WTC11 (cell line): ENCODE measurements around the gene BAMBI. TPM values are rescaled to one million over a fixed set of nuclear protein-coding genes. Genes with fewer than 3 reads are reported as not detected.

ENCODE experiments used
- ATAC-seq: fragments of 200-7000 bp; cut with Tn5 transposase; 2 replicates; pipeline ENCODE4 v1.10.0; 2021; ENCODE audit warnings: mild to moderate bottlenecking, moderate library complexity
- CTCF ChIA-PET: fragments of 300-600 bp; sonication (Branson Sonifier 250); formaldehyde crosslinking; loops from one replicate; lab custom pipeline; 2021; ENCODE audit warnings: antibody characterized with exemption; lab: Charles Lee
- POLR2A ChIA-PET: fragments of 350-600 bp; sonication (Branson Sonifier 250); formaldehyde crosslinking; loops from one replicate; lab custom pipeline; 2021; ENCODE audit warnings: antibody characterized with exemption; lab: Charles Lee
- DNase-seq: peaks from one replicate; pipeline ENCODE4 v3.0.0; 2021; ENCODE audit warnings: low spot score
- H3K27ac Mint-ChIP-seq: 2 replicates; pipeline ENCODE4 v1.8.0; 2021; ENCODE audit warnings: mixed read lengths
- H3K27me3 Mint-ChIP-seq: 2 replicates; pipeline ENCODE4 v1.8.0; 2021; ENCODE audit warnings: low read depth, mild to moderate bottlenecking, moderate library complexity, mixed read lengths
- H3K36me3 Mint-ChIP-seq: 2 replicates; pipeline ENCODE4 v1.8.0; 2021; ENCODE audit warnings: mixed read lengths
- H3K4me1 Mint-ChIP-seq: 2 replicates; pipeline ENCODE4 v1.8.0; 2022; ENCODE audit warnings: mixed read lengths
- H3K4me3 Mint-ChIP-seq: 2 replicates; pipeline ENCODE4 v1.8.0; 2021; ENCODE audit warnings: mild to moderate bottlenecking, moderate library complexity, mixed read lengths
- H3K9me3 Mint-ChIP-seq: 2 replicates; pipeline ENCODE4 v1.8.0; 2021; ENCODE audit warnings: mixed read lengths
- CBFB ChIP-seq: sonication (generic); formaldehyde crosslinking; IDR thresholded peaks from 2 replicates; pipeline ENCODE4 v1.8.1; 2022; ENCODE audit warnings: mild to moderate bottlenecking, low read depth, missing genetic modification reagents
- FOXP1 ChIP-seq: sonication (generic); formaldehyde crosslinking; IDR thresholded peaks from 2 replicates; pipeline ENCODE4 v1.8.0; 2022; ENCODE audit warnings: missing genetic modification reagents, mild to moderate bottlenecking, moderate library complexity, borderline replicate concordance
- IRF2 ChIP-seq: sonication (generic); formaldehyde crosslinking; IDR thresholded peaks from 2 replicates; pipeline ENCODE4 v1.8.0; 2022; ENCODE audit warnings: low read depth, missing genetic modification reagents, borderline replicate concordance
- JAZF1 ChIP-seq: fragments of 250-450 bp; sonication (Bioruptor Pico); IDR thresholded peaks from 2 replicates; pipeline ENCODE4 v1.9.0; 2021; ENCODE audit warnings: moderate library complexity, mild to moderate bottlenecking, inconsistent platforms
- KAT7 ChIP-seq: sonication (generic); formaldehyde crosslinking; IDR thresholded peaks from 2 replicates; pipeline ENCODE4 v1.8.1; 2023; ENCODE audit warnings: missing genetic modification reagents, mild to moderate bottlenecking, borderline replicate concordance
- NFATC4 ChIP-seq: fragments of 250-450 bp; sonication (Bioruptor Pico); IDR thresholded peaks from 2 replicates; pipeline ENCODE4 v1.9.0; 2021; ENCODE audit warnings: mild to moderate bottlenecking
- NR3C1 ChIP-seq: sonication (generic); formaldehyde crosslinking; conservative IDR thresholded peaks from 2 replicates; pipeline ENCODE4 v1.8.1; 2023; ENCODE audit warnings: low read depth, mild to moderate bottlenecking, missing genetic modification reagents
- OVOL2 ChIP-seq: fragments of 250-450 bp; sonication (Bioruptor Pico); IDR thresholded peaks from 2 replicates; pipeline ENCODE4 v1.9.0; 2021; ENCODE audit warnings: mild to moderate bottlenecking, borderline replicate concordance
- SMAD3 ChIP-seq: sonication (generic); formaldehyde crosslinking; IDR thresholded peaks from 2 replicates; pipeline ENCODE4 v1.8.0; 2022; ENCODE audit warnings: missing genetic modification reagents, mild to moderate bottlenecking, borderline replicate concordance
- ZNF219 ChIP-seq: sonication (generic); formaldehyde crosslinking; IDR thresholded peaks from 2 replicates; pipeline ENCODE4 v1.8.0; 2023; ENCODE audit warnings: missing genetic modification reagents, mild to moderate bottlenecking, borderline replicate concordance
- ZNF396 ChIP-seq: fragments of 250-450 bp; sonication (Bioruptor Pico); IDR thresholded peaks from 2 replicates; pipeline ENCODE4 v1.8.0; 2021; ENCODE audit warnings: mild to moderate bottlenecking, moderate library complexity, borderline replicate concordance
- ZNF416 ChIP-seq: fragments of 250-450 bp; sonication (Bioruptor Pico); IDR thresholded peaks from 2 replicates; pipeline ENCODE4 v1.9.0; 2021; ENCODE audit warnings: mild to moderate bottlenecking, inconsistent platforms
- ZNF423 ChIP-seq: fragments of 250-450 bp; sonication (Bioruptor Pico); IDR thresholded peaks from 2 replicates; pipeline ENCODE4 v2.1.2; 2022; ENCODE audit warnings: mild to moderate bottlenecking, moderate library complexity
- ZNF671 ChIP-seq: fragments of 250-450 bp; sonication (Bioruptor Pico); IDR thresholded peaks from 2 replicates; pipeline ENCODE4 v1.8.0; 2021; ENCODE audit warnings: mild to moderate bottlenecking
- total RNA-seq: library from RNA; stranded (reverse); gene quantifications from 3 replicates; pipeline ENCODE4 v1.2.3, GENCODE V29; 2021
- TF ChIP-seq, protein P1 (sequence below): fragments of 250-450 bp; sonication (Bioruptor Pico); IDR thresholded peaks from 2 replicates; pipeline ENCODE4 v2.1.2; 2022; ENCODE audit warnings: mild to moderate bottlenecking, moderate library complexity
- TF ChIP-seq, protein P2 (sequence below): sonication (generic); formaldehyde crosslinking; IDR thresholded peaks from 2 replicates; pipeline ENCODE4 v1.8.0; 2022; ENCODE audit warnings: mild to moderate bottlenecking, missing genetic modification reagents
- TF ChIP-seq, protein P3 (sequence below): sonication (generic); formaldehyde crosslinking; IDR thresholded peaks from 2 replicates; pipeline ENCODE4 v1.8.0; 2023; ENCODE audit warnings: mild to moderate bottlenecking, missing genetic modification reagents
- TF ChIP-seq, protein P4 (sequence below): sonication (generic); formaldehyde crosslinking; IDR thresholded peaks from 2 replicates; pipeline ENCODE4 v1.8.1; 2022; ENCODE audit warnings: low read depth, mild to moderate bottlenecking, moderate library complexity, missing genetic modification reagents, borderline replicate concordance
- TF ChIP-seq, protein P5 (sequence below): sonication (generic); formaldehyde crosslinking; IDR thresholded peaks from 2 replicates; pipeline ENCODE4 v1.8.1; 2023; ENCODE audit warnings: mild to moderate bottlenecking, moderate library complexity, missing genetic modification reagents
- TF ChIP-seq, protein P6 (sequence below): fragments of 250-450 bp; sonication (Bioruptor Pico); IDR thresholded peaks from 2 replicates; pipeline ENCODE4 v1.9.0; 2021; ENCODE audit warnings: mild to moderate bottlenecking
- TF ChIP-seq, protein P7 (sequence below): sonication (generic); formaldehyde crosslinking; IDR thresholded peaks from 2 replicates; pipeline ENCODE4 v1.8.1; 2023; ENCODE audit warnings: mild to moderate bottlenecking, missing genetic modification reagents, moderate library complexity

The BAMBI gene
- total RNA-seq, 1 experiment from 2014 or later: 29.0 TPM

DNA sequence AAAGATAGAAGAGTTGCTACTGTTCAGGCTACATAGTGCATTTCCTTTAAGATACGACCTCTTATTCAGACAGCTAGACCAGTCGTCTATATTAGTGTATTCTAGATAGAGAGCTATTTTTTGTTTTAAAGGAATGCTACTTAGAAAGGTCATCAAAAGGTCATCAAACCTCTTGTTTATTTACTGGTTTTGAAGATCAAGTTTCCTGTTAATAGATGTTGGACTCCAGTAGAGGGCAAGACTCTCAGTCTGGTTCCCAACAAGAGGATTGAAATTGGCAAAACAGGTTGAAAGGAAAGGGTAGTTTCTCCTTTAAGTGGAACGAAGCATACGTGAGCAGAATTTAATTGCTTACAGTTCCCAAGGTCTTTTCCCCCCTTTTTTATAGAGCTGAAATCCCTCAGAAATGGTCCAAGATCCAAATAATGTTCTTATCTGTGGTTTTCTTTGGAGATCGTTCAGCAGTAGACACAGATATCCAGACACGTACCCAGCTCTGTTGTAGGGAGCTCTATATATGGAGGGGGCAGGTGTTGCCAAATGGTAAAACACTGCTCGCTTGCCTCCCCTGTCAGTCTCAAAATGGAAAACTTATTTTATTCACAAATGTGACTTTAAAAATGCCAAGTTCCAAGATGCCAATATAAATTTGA lies 37.2 kb downstream of the BAMBI start (continued):
- TF ChIP-seq, protein P1, sequence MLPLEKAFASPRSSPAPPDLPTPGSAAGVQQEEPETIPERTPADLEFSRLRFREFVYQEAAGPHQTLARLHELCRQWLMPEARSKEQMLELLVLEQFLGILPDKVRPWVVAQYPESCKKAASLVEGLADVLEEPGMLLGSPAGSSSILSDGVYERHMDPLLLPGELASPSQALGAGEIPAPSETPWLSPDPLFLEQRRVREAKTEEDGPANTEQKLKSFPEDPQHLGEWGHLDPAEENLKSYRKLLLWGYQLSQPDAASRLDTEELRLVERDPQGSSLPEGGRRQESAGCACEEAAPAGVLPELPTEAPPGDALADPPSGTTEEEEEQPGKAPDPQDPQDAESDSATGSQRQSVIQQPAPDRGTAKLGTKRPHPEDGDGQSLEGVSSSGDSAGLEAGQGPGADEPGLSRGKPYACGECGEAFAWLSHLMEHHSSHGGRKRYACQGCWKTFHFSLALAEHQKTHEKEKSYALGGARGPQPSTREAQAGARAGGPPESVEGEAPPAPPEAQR (CRISPR knock-in tag): no peak
- no peak for TF ChIP-seq ZNF416 (CRISPR knock-in tag)

DNA sequence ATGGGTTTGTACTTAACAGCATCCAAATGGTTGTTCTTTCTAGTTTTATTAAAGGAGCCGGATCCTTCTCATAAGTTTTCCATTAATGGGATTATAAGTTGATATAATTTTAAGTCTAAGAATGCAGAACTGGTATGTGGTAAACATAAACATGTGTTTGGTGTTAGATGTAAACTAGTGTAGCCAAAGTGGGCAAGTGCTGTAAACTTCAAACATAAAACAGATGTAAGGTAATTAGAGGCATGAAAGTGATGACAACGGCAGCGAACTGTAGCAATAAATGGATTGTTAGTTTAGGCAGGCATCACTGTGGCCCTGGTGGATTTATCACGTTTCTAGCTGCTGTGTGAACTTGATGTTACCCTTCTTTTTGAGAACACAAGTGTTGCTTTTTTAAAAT lies 37.9 kb downstream of the BAMBI start:
- no peak overlapping the region for H3K4me3 Mint-ChIP-seq
- H3K4me1 Mint-ChIP-seq: 0 out of 2 replicates have a peak, but pooled peaks cover 2% of the 10 kb centered on the region
- H3K36me3 Mint-ChIP-seq: 0 out of 2 replicates have a peak, but pooled peaks cover 2% of the 10 kb centered on the region
- ATAC-seq (no peak), DNase-seq (no peak)
- peaks cover 10% of the 10 kb centered on the region for H3K9me3 Mint-ChIP-seq
- H3K27me3 Mint-ChIP-seq: no peaks in the 10 kb centered on the region
- POLR2A ChIA-PET: interaction anchor here (1.3 kb wide), 1 partner anchor 13 kb away, joined by 7 read pairs; no protein-coding TSS in a partner anchor
- TF ChIP-seq SMAD3 (CRISPR knock-in tag): no peak
- TF ChIP-seq, protein P2, sequence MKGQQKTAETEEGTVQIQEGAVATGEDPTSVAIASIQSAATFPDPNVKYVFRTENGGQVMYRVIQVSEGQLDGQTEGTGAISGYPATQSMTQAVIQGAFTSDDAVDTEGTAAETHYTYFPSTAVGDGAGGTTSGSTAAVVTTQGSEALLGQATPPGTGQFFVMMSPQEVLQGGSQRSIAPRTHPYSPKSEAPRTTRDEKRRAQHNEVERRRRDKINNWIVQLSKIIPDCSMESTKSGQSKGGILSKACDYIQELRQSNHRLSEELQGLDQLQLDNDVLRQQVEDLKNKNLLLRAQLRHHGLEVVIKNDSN (CRISPR knock-in tag): no peak
- TF ChIP-seq ZNF396 (CRISPR knock-in tag): no peak
- no peak for TF ChIP-seq CBFB (CRISPR knock-in tag)
- CTCF ChIA-PET: interaction anchor here (1.6 kb wide), 1 partner anchor 589 kb away, joined by 3 read pairs; no protein-coding TSS in a partner anchor
- H3K27ac Mint-ChIP-seq: no peak overlapping the region

DNA sequence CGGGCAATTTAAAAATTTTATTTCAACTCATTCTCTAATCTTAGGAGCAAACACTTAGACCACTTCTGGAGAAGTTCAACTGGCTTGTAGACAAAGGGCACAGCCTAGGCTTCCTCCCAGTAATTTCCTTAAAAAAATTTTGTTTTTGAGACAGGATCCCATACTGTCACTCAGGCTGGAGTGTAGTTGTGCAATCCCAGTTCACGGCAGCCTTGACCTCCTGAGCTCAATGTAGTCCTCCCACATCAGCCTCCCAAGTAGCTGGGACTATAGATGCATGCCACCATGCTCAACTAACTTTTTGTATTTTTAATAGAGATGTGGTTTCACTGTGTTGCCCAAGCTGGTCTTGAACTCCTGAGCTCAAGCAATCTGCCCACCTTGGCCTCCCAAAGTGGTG lies 38.4 kb downstream of the BAMBI start:
- ATAC-seq (no peak), DNase-seq (no peak)
- Mint-ChIP-seq H3K9me3 (peaks cover 10% of the 10 kb centered on the region), H3K27me3 (no peaks in the 10 kb centered on the region), H3K36me3 (0 out of 2 replicates have a peak, but pooled peaks cover 2% of the 10 kb centered on the region), H3K4me3 (no peak overlapping the region), H3K27ac (no peak overlapping the region), H3K4me1 (0 out of 2 replicates have a peak, but pooled peaks cover 2% of the 10 kb centered on the region)
- CTCF ChIA-PET: interaction anchor here (0.8 to 1.6 kb wide), 2 partner anchors 223 to 589 kb away, joined by 3 read pairs; no protein-coding TSS in a partner anchor
- POLR2A ChIA-PET: interaction anchor here (1.3 kb wide), 1 partner anchor 13 kb away, joined by 7 read pairs; no protein-coding TSS in a partner anchor
- TF ChIP-seq IRF2 (CRISPR knock-in tag) (no peak), NR3C1 (CRISPR knock-in tag) (no peak), ZNF219 (no peak), KAT7 (no peak), NFATC4 (CRISPR knock-in tag) (no peak), OVOL2 (no peak), FOXP1 (CRISPR knock-in tag) (no peak), JAZF1 (CRISPR knock-in tag) (no peak), ZNF423 (no peak), ZNF416 (CRISPR knock-in tag) (no peak), ZNF671 (no peak)
- TF ChIP-seq, protein P3, sequence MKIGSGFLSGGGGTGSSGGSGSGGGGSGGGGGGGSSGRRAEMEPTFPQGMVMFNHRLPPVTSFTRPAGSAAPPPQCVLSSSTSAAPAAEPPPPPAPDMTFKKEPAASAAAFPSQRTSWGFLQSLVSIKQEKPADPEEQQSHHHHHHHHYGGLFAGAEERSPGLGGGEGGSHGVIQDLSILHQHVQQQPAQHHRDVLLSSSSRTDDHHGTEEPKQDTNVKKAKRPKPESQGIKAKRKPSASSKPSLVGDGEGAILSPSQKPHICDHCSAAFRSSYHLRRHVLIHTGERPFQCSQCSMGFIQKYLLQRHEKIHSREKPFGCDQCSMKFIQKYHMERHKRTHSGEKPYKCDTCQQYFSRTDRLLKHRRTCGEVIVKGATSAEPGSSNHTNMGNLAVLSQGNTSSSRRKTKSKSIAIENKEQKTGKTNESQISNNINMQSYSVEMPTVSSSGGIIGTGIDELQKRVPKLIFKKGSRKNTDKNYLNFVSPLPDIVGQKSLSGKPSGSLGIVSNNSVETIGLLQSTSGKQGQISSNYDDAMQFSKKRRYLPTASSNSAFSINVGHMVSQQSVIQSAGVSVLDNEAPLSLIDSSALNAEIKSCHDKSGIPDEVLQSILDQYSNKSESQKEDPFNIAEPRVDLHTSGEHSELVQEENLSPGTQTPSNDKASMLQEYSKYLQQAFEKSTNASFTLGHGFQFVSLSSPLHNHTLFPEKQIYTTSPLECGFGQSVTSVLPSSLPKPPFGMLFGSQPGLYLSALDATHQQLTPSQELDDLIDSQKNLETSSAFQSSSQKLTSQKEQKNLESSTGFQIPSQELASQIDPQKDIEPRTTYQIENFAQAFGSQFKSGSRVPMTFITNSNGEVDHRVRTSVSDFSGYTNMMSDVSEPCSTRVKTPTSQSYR (CRISPR knock-in tag): no peak
- TF ChIP-seq, protein P4, sequence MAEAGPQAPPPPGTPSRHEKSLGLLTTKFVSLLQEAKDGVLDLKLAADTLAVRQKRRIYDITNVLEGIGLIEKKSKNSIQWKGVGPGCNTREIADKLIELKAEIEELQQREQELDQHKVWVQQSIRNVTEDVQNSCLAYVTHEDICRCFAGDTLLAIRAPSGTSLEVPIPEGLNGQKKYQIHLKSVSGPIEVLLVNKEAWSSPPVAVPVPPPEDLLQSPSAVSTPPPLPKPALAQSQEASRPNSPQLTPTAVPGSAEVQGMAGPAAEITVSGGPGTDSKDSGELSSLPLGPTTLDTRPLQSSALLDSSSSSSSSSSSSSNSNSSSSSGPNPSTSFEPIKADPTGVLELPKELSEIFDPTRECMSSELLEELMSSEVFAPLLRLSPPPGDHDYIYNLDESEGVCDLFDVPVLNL (CRISPR knock-in tag): no peak
- TF ChIP-seq, protein P5, sequence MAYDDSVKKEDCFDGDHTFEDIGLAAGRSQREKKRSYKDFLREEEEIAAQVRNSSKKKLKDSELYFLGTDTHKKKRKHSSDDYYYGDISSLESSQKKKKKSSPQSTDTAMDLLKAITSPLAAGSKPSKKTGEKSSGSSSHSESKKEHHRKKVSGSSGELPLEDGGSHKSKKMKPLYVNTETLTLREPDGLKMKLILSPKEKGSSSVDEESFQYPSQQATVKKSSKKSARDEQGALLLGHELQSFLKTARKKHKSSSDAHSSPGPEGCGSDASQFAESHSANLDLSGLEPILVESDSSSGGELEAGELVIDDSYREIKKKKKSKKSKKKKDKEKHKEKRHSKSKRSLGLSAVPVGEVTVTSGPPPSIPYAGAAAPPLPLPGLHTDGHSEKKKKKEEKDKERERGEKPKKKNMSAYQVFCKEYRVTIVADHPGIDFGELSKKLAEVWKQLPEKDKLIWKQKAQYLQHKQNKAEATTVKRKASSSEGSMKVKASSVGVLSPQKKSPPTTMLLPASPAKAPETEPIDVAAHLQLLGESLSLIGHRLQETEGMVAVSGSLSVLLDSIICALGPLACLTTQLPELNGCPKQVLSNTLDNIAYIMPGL (CRISPR knock-in tag): no peak
- TF ChIP-seq, protein P6, sequence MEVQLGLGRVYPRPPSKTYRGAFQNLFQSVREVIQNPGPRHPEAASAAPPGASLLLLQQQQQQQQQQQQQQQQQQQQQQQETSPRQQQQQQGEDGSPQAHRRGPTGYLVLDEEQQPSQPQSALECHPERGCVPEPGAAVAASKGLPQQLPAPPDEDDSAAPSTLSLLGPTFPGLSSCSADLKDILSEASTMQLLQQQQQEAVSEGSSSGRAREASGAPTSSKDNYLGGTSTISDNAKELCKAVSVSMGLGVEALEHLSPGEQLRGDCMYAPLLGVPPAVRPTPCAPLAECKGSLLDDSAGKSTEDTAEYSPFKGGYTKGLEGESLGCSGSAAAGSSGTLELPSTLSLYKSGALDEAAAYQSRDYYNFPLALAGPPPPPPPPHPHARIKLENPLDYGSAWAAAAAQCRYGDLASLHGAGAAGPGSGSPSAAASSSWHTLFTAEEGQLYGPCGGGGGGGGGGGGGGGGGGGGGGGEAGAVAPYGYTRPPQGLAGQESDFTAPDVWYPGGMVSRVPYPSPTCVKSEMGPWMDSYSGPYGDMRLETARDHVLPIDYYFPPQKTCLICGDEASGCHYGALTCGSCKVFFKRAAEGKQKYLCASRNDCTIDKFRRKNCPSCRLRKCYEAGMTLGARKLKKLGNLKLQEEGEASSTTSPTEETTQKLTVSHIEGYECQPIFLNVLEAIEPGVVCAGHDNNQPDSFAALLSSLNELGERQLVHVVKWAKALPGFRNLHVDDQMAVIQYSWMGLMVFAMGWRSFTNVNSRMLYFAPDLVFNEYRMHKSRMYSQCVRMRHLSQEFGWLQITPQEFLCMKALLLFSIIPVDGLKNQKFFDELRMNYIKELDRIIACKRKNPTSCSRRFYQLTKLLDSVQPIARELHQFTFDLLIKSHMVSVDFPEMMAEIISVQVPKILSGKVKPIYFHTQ: no peak
- TF ChIP-seq, protein P7, sequence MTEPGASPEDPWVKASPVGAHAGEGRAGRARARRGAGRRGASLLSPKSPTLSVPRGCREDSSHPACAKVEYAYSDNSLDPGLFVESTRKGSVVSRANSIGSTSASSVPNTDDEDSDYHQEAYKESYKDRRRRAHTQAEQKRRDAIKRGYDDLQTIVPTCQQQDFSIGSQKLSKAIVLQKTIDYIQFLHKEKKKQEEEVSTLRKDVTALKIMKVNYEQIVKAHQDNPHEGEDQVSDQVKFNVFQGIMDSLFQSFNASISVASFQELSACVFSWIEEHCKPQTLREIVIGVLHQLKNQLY (CRISPR knock-in tag): no peak
